ENCODE measurements around the gene UBE2J2.
A peak's percentile ranks its signal among the peaks of the same experiment; 100 is the strongest.

UBE2J2 gene

GRCh38 chr1:1272341-1273208, 1.1 kb downstream of the UBE2J2 start:
- TF ChIP-seq, protein P1, sequence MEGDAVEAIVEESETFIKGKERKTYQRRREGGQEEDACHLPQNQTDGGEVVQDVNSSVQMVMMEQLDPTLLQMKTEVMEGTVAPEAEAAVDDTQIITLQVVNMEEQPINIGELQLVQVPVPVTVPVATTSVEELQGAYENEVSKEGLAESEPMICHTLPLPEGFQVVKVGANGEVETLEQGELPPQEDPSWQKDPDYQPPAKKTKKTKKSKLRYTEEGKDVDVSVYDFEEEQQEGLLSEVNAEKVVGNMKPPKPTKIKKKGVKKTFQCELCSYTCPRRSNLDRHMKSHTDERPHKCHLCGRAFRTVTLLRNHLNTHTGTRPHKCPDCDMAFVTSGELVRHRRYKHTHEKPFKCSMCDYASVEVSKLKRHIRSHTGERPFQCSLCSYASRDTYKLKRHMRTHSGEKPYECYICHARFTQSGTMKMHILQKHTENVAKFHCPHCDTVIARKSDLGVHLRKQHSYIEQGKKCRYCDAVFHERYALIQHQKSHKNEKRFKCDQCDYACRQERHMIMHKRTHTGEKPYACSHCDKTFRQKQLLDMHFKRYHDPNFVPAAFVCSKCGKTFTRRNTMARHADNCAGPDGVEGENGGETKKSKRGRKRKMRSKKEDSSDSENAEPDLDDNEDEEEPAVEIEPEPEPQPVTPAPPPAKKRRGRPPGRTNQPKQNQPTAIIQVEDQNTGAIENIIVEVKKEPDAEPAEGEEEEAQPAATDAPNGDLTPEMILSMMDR (IDR thresholded peaks at IDR 0.05), result no peak
- TF ChIP-seq ZFX (IDR thresholded peaks at IDR 0.05; ENCODE audit: borderline replicate concordance), result no peak
- H3K27ac ChIP-seq, result peak overlapping the region; percentile 78

DNA sequence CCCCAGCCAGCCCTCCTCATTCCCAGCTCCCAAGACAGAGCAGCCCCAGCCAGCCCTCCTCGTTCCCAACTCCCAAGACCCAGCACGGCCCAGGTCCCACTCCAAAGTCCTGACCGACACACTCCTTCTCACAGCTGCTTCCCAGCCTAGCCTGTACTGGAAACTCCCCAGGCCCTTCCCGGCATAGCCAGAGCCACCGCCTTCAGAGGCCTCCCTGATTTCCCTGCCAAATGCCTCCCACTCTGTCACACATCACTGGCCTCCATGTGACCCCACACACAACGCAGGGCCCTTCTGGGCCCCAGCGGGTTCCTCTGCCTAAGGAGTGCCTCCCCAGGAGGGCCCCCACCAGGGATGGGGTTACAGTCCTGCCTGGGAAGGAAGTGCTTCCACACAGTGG, 2.8 kb downstream of the UBE2J2 start:
- TF ChIP-seq, protein P1 (IDR thresholded peaks at IDR 0.05), result no peak
- no peak for TF ChIP-seq ZFX (IDR thresholded peaks at IDR 0.05; ENCODE audit: borderline replicate concordance)
- no peak overlapping the region for H3K27ac ChIP-seq

DNA sequence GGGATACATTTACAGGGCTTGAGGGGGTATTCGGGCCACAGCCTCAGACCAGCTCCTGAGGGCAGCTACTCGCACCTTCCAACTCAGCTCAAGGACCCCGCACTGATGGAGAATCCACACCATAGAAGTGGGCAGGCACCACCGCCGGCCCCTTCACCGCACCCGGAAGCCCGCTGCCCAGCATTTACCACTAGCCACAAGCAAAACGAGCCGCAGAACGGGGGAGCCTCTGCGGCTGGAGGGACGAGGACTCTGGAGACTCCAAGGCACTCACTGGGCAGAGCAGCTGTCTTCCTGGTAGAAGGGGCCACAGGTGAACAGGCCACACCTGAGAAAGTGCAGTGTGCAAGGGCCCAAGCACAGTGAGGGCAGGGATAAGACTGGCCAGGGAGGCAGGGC, 5.4 kb downstream of the UBE2J2 start:
- TF ChIP-seq, protein P1 (IDR thresholded peaks at IDR 0.05), result no peak
- TF ChIP-seq ZFX (IDR thresholded peaks at IDR 0.05; ENCODE audit: borderline replicate concordance), result no peak
- no peak overlapping the region for H3K27ac ChIP-seq

GRCh38 chr1:1267488-1268283, 6.0 kb downstream of the UBE2J2 start:
- no peak for TF ChIP-seq ZFX (IDR thresholded peaks at IDR 0.05; ENCODE audit: borderline replicate concordance)
- TF ChIP-seq, protein P1 (IDR thresholded peaks at IDR 0.05), result no peak
- no peak overlapping the region for H3K27ac ChIP-seq

DNA sequence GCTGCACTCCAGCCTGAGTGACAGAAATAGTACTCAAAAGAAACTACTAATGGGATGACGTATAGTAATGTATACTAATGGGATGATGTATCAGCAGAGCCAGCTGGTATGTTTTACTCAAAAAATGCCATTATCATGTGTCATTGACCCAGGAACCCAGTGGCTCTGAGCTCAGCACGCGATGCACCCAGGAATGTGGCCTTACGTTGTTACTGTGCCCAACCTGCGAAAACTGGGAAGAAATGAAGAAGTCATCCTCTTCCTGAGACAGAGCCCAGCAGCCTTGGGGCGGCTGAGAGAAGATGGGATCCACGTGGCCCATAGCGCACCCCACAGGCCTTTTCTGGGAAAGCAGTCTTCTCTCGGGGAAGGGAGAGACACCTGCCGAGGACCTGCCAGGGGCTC, 8.8 kb downstream of the UBE2J2 start:
- no peak overlapping the region for H3K27ac ChIP-seq
- TF ChIP-seq ZFX (IDR thresholded peaks at IDR 0.05; ENCODE audit: borderline replicate concordance), result no peak
- TF ChIP-seq, protein P1 (IDR thresholded peaks at IDR 0.05), result peak; percentile 26

- TF ChIP-seq, protein P1 (IDR thresholded peaks at IDR 0.05), result no peak
- no peak overlapping the region for H3K27ac ChIP-seq
Measured at GRCh38 chr1:1264026-1264425, 9.6 kb downstream of the UBE2J2 start.

DNA sequence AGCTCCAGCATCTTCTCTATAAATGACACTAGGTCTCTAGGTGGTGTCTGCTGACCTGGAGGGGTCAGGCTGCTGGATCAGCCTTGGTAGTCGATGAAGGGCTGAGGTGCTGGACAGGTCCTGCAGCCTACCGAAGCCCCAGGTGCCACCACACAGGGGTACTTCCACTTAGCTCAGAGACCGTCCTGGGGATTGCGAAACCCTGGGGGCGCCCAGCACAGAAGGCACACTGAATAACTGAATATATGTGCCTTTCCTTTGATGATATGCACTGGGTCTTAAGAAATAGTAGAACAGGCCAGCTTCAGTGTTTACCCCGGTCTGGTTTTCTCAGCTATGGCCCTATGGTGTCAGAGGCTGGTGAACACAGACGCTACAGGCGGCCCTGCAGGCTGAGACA, 10.9 kb downstream of the UBE2J2 start:
- no peak overlapping the region for H3K27ac ChIP-seq

More for the DNA sequence above, 10.9 kb downstream of the UBE2J2 start:
- no peak for TF ChIP-seq ZFX (IDR thresholded peaks at IDR 0.05; ENCODE audit: borderline replicate concordance)
- TF ChIP-seq, protein P1 (IDR thresholded peaks at IDR 0.05), result no peak
